ENCODE data around the gene TMCC1.
"Not testable (repeated sequence)": the region's sequence is repeated elsewhere in the genome, so short reads cannot be mapped to it uniquely, and the experiment has no call there.

The TMCC1 gene

DNA sequence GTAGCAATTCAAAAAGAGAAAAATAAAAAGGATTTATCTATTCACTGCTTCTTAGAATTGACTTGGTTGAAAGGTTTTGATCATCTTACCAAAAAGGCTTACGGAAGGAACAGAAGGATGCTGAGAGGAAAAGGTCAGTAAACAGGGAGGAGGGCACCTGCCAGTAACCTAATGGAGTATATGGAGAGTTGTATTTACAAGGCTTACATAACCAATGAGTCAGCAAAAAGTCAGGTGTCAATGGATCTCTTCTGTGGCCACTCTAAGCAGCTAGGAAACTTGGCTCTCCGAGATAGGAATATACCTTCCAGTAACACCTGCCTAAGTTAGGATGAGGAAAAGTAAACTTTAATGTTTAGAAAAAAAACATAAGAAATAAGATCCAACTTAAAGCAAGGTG is 206.6 kb downstream of the TMCC1 start:
- no peak for TF ChIP-seq Cebpa-rat (IDR thresholded peaks at IDR 0.05)
- peaks cover 0 to 4% (median 0%) of the 10 kb centered on the region in 11 experiments; a peak in 1 of 22 replicates for H3K9me3 ChIP-seq (replicated peaks in 1 of 11)
- peaks cover 0 to 8% (median 0%) of the 10 kb centered on the region in 10 experiments; a peak in 3 of 20 replicates for H3K4me1 ChIP-seq
- H3K4me2 ChIP-seq = no peak overlapping the region
- H3K36me3 ChIP-seq = peaks cover 0 to 5% (median 0%) of the 10 kb centered on the region in 11 experiments; a peak in 1 of 22 replicates
- H3K4me3 ChIP-seq = no peak overlapping the region
- H3K9ac ChIP-seq = no peak overlapping the region
- peaks cover 0 to 71% (median 0%) of the 10 kb centered on the region in 11 experiments; a peak in 6 of 22 replicates for H4K20me1 ChIP-seq
- H3K27me3 ChIP-seq = no peaks in the 10 kb centered on the region
- H3K27ac ChIP-seq = no peak overlapping the region

DNA sequence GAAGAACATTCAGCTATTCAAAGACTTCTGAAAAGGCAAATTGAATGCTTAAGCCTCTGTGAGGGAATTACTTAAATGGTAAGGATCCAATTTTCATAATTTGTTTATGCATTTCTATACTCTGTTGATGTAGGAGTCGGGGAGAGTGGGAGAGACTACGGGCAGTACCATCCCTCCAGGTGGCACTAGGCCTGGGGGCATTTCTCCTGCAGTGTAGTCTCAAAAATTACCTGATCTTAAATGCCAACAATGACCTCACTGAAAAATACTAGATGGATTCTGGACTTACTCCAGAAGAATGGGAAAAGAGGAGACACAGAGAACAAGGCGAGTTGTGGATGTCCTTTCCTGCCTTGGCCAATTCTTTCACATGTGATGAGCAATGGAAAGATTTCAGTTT is 209.2 kb downstream of the TMCC1 start:
- no peaks in the 10 kb centered on the region for H3K4me1 ChIP-seq
- no peaks in the 10 kb centered on the region for H3K27me3 ChIP-seq
- TF ChIP-seq Cebpa-rat (IDR thresholded peaks at IDR 0.05) = no peak
- H3K4me2 ChIP-seq = no peak overlapping the region
- H4K20me1 ChIP-seq = peaks cover 0 to 60% (median 0%) of the 10 kb centered on the region in 11 experiments; a peak in 6 of 22 replicates
- no peak overlapping the region for H3K9ac ChIP-seq
- no peak overlapping the region for H3K4me3 ChIP-seq
- H3K27ac ChIP-seq = no peak overlapping the region
- peaks cover 0 to 7% (median 0%) of the 10 kb centered on the region in 11 experiments; a peak in 1 of 22 replicates for H3K36me3 ChIP-seq
- peaks cover 0 to 4% (median 0%) of the 10 kb centered on the region in 11 experiments; a peak in 1 of 22 replicates for H3K9me3 ChIP-seq (replicated peaks in 1 of 11)

GRCh38 chr3:129683201-129683600 is 210.3 kb downstream of the TMCC1 start:
- TF ChIP-seq Cebpa-rat (IDR thresholded peaks at IDR 0.05) = no peak

DNA sequence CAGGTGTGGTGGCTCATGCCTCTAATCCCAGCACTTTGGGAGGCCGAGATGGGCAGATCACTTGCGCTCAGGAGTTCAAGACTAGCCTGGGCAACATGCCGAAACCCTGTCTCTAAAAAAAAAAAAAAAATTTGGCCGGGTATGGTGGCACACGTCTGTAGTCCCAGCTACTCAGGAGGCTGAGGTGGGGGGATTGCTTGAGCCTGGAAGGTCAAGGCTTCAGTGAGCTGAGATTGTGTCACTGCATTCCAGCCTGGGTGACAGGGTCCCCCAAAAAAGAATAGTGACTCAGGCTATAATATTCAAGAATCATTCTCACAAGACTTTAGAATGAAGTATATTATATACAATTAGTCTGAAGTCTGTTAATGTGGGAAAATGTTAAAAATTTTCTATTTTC is 216.5 kb downstream of the TMCC1 start:
- H3K27ac ChIP-seq = no peak overlapping the region

More at GRCh38 chr3:129683201-129683600, 210.3 kb downstream of the TMCC1 start:
- H3K9ac ChIP-seq = no peak overlapping the region
- peaks cover 0 to 11% (median 0%) of the 10 kb centered on the region in 11 experiments; a peak in 1 of 22 replicates for H3K36me3 ChIP-seq
- H3K9me3 ChIP-seq (replicated peaks in 1 of 11) = peaks cover 0 to 4% (median 0%) of the 10 kb centered on the region in 11 experiments; a peak in 1 of 22 replicates
- no peak overlapping the region for H3K4me2 ChIP-seq
- no peaks in the 10 kb centered on the region for H3K27me3 ChIP-seq
- no peak overlapping the region for H3K4me3 ChIP-seq
- no peaks in the 10 kb centered on the region for H3K4me1 ChIP-seq
- no peak overlapping the region for H3K27ac ChIP-seq
- peaks cover 0 to 51% (median 0%) of the 10 kb centered on the region in 11 experiments; a peak in 5 of 22 replicates for H4K20me1 ChIP-seq

DNA sequence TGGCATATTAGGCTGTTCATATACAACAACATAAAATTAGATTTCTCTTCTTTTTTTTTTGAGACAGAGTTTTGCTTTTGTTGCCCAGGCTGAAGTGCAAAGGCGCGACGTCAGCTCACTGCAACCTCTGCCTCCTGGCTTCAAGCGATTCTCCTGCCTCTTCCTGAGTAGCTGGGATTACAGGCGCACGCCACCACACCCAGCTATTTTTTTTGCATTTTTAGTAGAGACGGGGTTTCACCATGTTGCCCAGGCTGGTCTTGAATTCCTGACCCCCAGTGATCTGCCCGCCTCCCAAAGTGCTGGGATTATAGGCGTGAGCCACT is 218.8 kb downstream of the TMCC1 start:
- not testable (repeated sequence) for H3K9me3 ChIP-seq (replicated peaks in 1 of 11); H3K27me3 ChIP-seq; H3K9ac ChIP-seq; H3K27ac ChIP-seq; H3K4me3 ChIP-seq
- peaks cover 14 to 22% (median 16%) of the 10 kb centered on the region in 11 experiments for H3K36me3 ChIP-seq
- peak overlapping the region in 2 of 11 experiments; percentile 38 to 49; a peak in 4 of 22 replicates for H3K4me2 ChIP-seq
- peaks cover 0 to 55% (median 0%) of the 10 kb centered on the region in 11 experiments; a peak in 6 of 22 replicates for H4K20me1 ChIP-seq
- H3K4me1 ChIP-seq = peaks cover 0 to 26% (median 0%) of the 10 kb centered on the region in 10 experiments; a peak in 4 of 20 replicates

More for the DNA sequence above, 216.5 kb downstream of the TMCC1 start:
- no peak for TF ChIP-seq Cebpa-rat (IDR thresholded peaks at IDR 0.05)
- Histone ChIP-seq H4K20me1 (peaks cover 0 to 64% (median 0%) of the 10 kb centered on the region in 11 experiments; a peak in 6 of 22 replicates), H3K9ac (no peak overlapping the region), H3K4me1 (peaks cover 0 to 26% (median 0%) of the 10 kb centered on the region in 10 experiments; a peak in 4 of 20 replicates), H3K27me3 (no peaks in the 10 kb centered on the region), H3K36me3 (peaks cover 0 to 6% (median 0%) of the 10 kb centered on the region in 11 experiments; a peak in 1 of 22 replicates), H3K4me3 (no peak overlapping the region), H3K9me3 (replicated peaks in 1 of 11) (no peaks in the 10 kb centered on the region), H3K4me2 (no peak overlapping the region)

- H3K4me2 ChIP-seq = peak overlapping the region in 2 of 11 experiments; percentile 38 to 49; a peak in 4 of 22 replicates
- TF ChIP-seq Cebpa-rat (IDR thresholded peaks at IDR 0.05) = no peak
- H4K20me1 ChIP-seq = peaks cover 0 to 55% (median 0%) of the 10 kb centered on the region in 11 experiments; a peak in 6 of 22 replicates
- peaks cover 0 to 26% (median 0%) of the 10 kb centered on the region in 10 experiments; a peak in 4 of 20 replicates for H3K4me1 ChIP-seq
- peaks cover 14 to 26% (median 21%) of the 10 kb centered on the region in 11 experiments for H3K36me3 ChIP-seq
- no peak overlapping the region for H3K27ac ChIP-seq
- H3K9me3 ChIP-seq (replicated peaks in 1 of 11) = no peaks in the 10 kb centered on the region
- H3K27me3 ChIP-seq = no peaks in the 10 kb centered on the region
- H3K4me3 ChIP-seq = no peak overlapping the region
- no peak overlapping the region for H3K9ac ChIP-seq
Measured at GRCh38 chr3:129673897-129674797, 219.4 kb downstream of the TMCC1 start.

GRCh38 chr3:129673012-129673411 is 220.5 kb downstream of the TMCC1 start:
- H3K4me3 ChIP-seq = no peak overlapping the region
- no peaks in the 10 kb centered on the region for H3K27me3 ChIP-seq
- H4K20me1 ChIP-seq = peaks cover 0 to 59% (median 0%) of the 10 kb centered on the region in 11 experiments; a peak in 6 of 22 replicates
- H3K4me1 ChIP-seq = peaks cover 0 to 26% (median 0%) of the 10 kb centered on the region in 10 experiments; a peak in 4 of 20 replicates
- no peak overlapping the region for H3K4me2 ChIP-seq
- peaks cover 14 to 34% (median 22%) of the 10 kb centered on the region in 11 experiments for H3K36me3 ChIP-seq
- TF ChIP-seq Cebpa-rat (IDR thresholded peaks at IDR 0.05) = no peak
- H3K27ac ChIP-seq = no peak overlapping the region
- H3K9me3 ChIP-seq (replicated peaks in 1 of 11) = no peaks in the 10 kb centered on the region
- no peak overlapping the region for H3K9ac ChIP-seq

GRCh38 chr3:129672412-129672811 is 221.1 kb downstream of the TMCC1 start:
- Histone ChIP-seq H3K4me3 (no peak overlapping the region), H3K27me3 (no peaks in the 10 kb centered on the region), H3K36me3 (peaks cover 14 to 40% (median 22%) of the 10 kb centered on the region in 11 experiments), H3K9ac (no peak overlapping the region), H3K9me3 (replicated peaks in 1 of 11) (no peaks in the 10 kb centered on the region), H3K27ac (no peak overlapping the region), H3K4me1 (peaks cover 0 to 26% (median 0%) of the 10 kb centered on the region in 10 experiments; a peak in 4 of 20 replicates), H4K20me1 (peaks cover 0 to 65% (median 0%) of the 10 kb centered on the region in 11 experiments; a peak in 6 of 22 replicates), H3K4me2 (no peak overlapping the region)
- no peak for TF ChIP-seq Cebpa-rat (IDR thresholded peaks at IDR 0.05)

All from BLaER1 treated with 17β-estradiol and CSF1 and Interleukin-3, amounts not matched to agents 10 nM and 100 nM (cell line).